ENCODE data around the gene RPAP2.
"Not testable (repeated sequence)": the region's sequence is repeated elsewhere in the genome, so short reads cannot be mapped to it uniquely, and the experiment has no call there.

The RPAP2 gene

DNA sequence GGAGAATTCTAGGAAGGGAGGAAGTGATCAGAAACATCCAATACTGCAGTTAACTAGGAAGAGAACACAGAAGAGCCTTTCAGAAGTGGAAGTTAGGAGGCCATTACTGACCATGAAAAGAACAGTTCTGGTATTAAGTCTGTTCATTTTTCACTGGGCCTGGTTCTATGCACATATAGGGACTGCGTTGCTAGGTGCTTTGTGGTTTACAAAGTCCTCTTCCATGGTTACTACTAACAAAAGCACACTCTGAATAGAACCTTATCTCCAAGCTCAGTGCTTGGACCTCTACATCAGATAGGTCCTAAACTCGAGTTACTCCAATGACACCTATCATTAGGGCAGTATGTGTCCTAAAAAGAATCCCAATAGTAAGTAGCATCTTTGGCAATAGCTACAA is 75.4 kb downstream of the RPAP2 start:
- FAIRE-seq = no peak
- no peak for DNase-seq (ENCODE audit: low spot score)

DNA sequence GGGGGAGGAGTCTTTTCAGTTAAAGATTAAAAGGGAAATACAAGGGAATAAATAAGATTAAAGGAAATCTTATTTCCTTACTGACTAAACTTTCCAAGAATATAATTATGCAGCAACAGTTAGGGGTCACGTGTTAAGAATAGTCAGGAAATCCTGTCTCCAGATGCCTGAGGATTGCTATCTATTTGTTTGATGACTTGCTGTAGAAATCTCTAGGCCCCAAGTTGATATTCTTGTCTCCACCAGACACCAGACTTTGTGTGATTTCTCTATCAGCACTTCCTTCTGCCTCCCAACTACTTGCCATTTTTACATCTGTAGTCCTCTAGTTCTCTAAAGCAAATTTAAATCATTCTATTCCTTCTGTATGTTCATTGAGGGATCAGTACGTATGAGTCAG is 77.5 kb downstream of the RPAP2 start:
- DNase-seq (ENCODE audit: low spot score) (no peak), FAIRE-seq (no peak)

- not testable (repeated sequence) for FAIRE-seq
Observed at GRCh38 chr1:92377991-92378390, 79.1 kb downstream of the RPAP2 start.

GRCh38 chr1:92380867-92381266 is 82.0 kb downstream of the RPAP2 start:
- FAIRE-seq (no peak), DNase-seq (ENCODE audit: low spot score) (no peak)

More at GRCh38 chr1:92377991-92378390, 79.1 kb downstream of the RPAP2 start:
- DNase-seq (ENCODE audit: low spot score) = not testable (repeated sequence)

DNA sequence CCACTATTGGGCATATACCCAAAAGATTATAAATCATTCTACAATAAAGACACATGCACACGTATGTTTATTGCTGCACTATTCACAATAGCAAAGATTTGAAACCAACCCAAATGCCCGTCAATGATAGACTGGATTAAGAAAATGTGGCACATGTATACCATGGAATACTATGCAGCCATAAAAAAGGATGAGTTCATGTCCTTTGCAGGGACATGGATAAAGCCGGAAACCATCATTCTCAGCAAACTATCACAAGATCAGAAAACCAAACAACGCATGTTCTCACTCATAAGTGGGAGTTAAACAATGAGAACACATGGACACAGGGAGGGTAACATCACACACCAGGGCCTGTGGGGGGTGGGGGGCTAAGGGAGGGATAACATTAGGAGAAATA is 95.1 kb downstream of the RPAP2 start:
- DNase-seq (ENCODE audit: low spot score); FAIRE-seq: not testable (repeated sequence)

DNA sequence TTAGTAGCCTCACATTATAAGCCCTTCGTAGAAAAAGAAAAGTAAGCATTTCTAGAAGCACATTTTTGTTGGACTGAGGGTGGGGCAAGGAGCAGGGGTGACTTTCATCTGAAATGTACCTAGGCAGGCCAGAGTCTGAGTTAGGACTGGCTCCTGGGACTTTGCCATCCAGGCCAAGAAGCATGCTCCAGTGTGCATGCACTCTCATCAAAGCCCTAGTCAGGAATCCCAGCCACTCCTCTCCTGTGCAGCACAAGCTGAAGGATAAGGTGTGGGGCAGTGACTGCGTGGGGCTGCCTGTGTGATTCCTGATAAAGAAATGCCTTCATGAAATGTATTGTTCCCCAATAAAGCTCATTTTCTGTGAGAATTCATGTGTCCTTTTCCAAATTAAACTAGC is 99.7 kb downstream of the RPAP2 start:
- no peak for FAIRE-seq
- no peak for DNase-seq (ENCODE audit: low spot score)

- DNase-seq (ENCODE audit: low spot score) = no peak
- FAIRE-seq = no peak
Observed at GRCh38 chr1:92399076-92399475, 100.2 kb downstream of the RPAP2 start.

DNA sequence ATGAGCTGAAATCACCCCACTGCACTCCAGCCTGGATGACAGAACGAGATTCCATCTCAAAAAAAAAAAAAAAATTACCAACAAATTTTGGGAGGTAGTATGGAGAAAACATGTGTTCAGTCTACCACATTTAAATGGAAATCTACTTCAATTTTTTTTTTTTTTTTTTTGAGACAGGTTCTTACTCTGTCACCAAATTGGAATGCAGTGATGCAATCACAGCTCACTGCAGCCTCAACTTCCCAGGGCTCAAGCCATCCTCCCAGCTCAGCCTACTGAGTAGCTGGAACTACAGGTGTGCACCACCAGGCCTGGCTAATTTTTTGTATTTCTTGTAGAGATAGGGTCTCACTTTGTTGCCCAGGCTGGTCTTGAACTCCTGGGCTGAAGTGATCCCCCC is 105.8 kb downstream of the RPAP2 start:
- DNase-seq (ENCODE audit: low spot score) = no peak
- no peak for FAIRE-seq

DNA sequence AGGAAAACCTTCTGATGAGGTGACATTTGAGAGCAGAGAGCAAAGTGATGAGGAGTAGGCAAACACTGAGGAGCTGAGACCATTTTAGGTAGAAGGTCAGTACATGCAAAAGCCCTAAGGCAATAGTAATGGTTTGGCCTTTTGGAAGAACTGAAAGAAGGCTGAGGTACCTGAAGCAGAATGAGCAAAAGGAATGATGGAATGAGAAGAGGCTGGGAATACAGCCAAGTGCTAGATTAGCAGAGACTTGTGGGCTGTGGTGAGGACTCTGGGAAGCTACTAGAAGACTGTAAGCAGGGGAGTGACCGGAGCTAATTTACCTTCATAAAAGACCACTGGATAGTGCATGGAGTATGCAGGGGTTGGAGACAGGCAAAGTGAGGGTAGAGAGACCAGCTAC is 110.0 kb downstream of the RPAP2 start:
- FAIRE-seq (no peak), DNase-seq (ENCODE audit: low spot score) (no peak)

- DNase-seq (ENCODE audit: low spot score) (no peak), FAIRE-seq (no peak)
Observed at GRCh38 chr1:92409946-92410549, 111.2 kb downstream of the RPAP2 start.

- FAIRE-seq (no peak), DNase-seq (ENCODE audit: low spot score) (no peak)
Observed at GRCh38 chr1:92410706-92411105, 111.8 kb downstream of the RPAP2 start.

GRCh38 chr1:92411511-92411910 is 112.7 kb downstream of the RPAP2 start:
- FAIRE-seq (no peak), DNase-seq (ENCODE audit: low spot score) (no peak)

- no peak for DNase-seq (ENCODE audit: low spot score)
- no peak for FAIRE-seq
Observed at GRCh38 chr1:92419642-92420041, 120.8 kb downstream of the RPAP2 start.

DNA sequence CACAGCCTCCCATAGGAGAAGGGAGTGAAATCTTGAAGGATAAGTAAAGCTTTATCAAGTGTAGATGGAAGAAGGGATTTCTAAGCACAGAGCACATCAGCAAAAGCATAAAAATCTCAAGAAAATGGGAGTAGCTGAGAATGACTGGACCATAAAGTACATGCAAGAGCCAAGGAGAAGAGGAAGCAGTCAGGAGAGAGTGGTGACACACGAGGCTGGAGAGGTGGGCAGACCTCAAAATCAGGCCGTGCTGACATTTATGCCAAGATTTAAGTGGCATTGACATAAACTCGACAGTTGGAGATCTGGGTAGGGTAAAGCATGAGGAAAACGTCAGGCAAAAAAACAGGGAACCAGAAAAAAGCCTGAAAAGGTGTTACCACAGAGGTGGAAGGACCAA is 125.5 kb downstream of the RPAP2 start:
- DNase-seq (ENCODE audit: low spot score) = no peak
- no peak for FAIRE-seq

DNA sequence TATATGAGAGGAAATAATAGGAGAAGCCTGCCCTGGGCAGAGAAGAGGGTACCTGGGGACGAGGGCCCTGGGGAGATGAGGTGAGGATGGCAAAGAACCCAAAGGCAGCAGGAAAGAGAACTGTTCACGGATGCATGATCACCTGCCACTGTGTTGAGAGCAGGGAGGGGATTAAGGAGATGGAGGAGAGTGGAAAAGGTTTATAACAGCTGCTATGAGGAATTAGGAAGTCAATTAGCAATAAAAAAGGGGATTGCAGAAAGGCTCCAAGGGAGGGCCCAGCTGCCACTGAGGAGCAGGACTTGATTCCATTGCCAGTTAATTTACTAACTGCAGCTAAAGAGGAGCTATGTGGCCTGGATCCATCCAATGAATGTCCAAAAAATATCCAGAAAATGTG is 126.8 kb downstream of the RPAP2 start:
- no peak for FAIRE-seq
- DNase-seq (ENCODE audit: low spot score) = no peak

- FAIRE-seq = no peak
- no peak for DNase-seq (ENCODE audit: low spot score)
Observed at GRCh38 chr1:92430030-92430429, 131.2 kb downstream of the RPAP2 start.

DNA sequence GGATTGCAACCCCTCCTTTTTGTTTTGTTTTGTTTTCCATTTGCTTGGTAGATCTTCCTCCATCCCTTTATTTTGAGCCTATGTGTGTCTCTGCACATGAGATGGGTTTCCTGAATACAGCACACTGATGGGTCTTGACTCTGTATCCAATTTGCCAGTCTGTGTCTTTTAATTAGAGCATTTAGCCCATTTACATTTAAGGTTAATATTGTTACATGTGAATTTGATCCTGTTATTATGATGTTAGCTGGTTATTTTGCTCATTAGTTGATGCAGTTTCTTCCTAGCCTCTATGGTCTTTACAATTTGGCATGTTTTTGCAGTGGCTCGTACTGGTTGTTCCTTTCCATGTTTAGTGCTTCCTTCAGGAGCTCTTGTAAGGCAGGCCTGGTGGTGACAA is 135.7 kb downstream of the RPAP2 start:
- FAIRE-seq; DNase-seq (ENCODE audit: low spot score): not testable (repeated sequence)

GRCh38 chr1:92439291-92439690 is 140.4 kb downstream of the RPAP2 start:
- DNase-seq (ENCODE audit: low spot score) = no peak
- no peak for FAIRE-seq

DNA sequence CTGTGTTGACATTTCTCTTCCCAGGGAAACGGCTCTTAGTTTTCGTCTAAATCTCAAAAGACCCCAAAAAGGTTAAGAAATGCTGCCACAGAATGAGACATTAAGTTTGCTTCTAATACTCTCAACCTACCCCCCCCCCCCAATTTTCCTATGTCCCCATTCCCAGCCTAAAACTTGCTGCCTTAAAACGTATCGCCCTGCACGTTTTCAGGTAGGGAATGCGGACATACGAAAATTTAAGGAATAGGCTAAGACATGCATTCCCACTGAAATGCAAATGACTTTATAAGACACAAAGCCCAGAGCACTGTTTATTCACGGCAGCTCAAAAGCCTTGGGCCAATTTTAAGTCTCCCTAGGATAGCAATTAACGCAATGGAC is 142.4 kb downstream of the RPAP2 start:
- FAIRE-seq (no peak), DNase-seq (ENCODE audit: low spot score) (no peak)

GRCh38 chr1:92441697-92442342 is 143.0 kb downstream of the RPAP2 start:
- FAIRE-seq (no peak), DNase-seq (ENCODE audit: low spot score) (no peak)

DNA sequence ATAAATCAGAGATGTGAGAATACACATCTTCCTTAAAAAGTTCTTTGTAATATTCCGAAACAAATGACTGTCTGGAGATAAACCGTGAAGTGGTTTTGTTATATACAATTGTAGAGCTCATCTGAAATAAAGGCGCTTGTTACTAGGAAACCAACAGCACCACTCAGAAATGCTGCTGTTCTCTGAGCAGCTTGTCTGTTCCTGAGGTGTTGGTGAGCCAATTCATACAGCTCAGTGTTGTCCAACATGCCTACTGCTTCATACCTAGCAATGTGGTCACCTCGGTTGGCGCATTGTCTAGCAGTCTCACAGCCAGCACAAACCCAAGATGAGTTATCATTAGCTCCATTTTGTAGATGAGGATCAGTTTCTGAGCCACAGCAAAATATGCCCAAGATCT is 143.5 kb downstream of the RPAP2 start:
- FAIRE-seq = no peak
- no peak for DNase-seq (ENCODE audit: low spot score)

GRCh38 chr1:92443893-92444292 is 145.0 kb downstream of the RPAP2 start:
- FAIRE-seq = no peak

GRCh38 chr1:92444351-92444750 is 145.5 kb downstream of the RPAP2 start:
- DNase-seq (ENCODE audit: low spot score) (no peak), FAIRE-seq (no peak)

More at GRCh38 chr1:92443893-92444292, 145.0 kb downstream of the RPAP2 start:
- DNase-seq (ENCODE audit: low spot score) = no peak
